K562 (cell line): ENCODE measurements around the gene RPL7A.

ENCODE experiments used
- ESRRA ChIP-seq: fragments of 450-650 bp; IDR thresholded peaks from 2 replicates; pipeline ENCODE4 v1.6.1; 2014; ENCODE audit warnings: low read depth, mild to moderate bottlenecking, moderate library complexity, borderline replicate concordance
- EZH2 ChIP-seq: IDR thresholded peaks from 2 replicates; pipeline ENCODE4 v1.6.1; 2012; ENCODE audit warnings: low read depth, mild to moderate bottlenecking, inconsistent platforms, low read length, borderline replicate concordance

DNA sequence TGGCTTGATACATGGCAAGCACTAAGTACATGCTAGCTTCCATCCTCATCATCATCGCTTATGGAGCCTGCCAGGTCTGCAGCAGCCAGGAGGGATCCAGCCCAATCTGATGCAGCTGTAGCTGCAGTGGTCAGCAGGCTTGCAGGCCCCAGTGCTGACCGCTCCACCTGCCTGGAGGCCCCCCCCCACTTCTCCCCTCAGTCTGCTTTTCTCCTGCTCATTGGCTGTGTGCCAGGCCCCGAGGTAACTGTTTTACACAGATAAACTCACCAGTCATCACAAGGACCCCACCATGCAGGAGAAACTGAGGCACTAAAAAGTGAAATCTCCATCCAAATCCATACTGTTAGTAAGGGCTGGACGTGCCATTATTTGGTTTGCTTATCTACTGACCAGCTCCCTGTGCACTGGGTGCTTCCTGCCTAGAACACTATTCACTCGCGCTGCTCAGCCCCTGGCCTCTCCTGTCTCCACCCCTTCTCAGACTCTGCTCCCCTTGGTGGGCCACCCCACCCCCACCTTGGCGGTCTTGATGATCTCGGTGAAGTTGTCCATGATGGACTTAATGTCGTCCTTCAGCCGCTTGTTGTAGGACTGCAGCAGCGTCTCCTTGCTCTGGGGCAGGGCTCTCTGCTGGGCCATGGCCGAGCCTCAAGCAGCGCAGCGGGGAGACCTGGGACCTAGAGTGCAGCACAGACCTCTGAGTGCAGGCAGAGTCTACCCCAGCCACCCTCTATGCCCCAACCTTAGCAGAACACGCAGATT lies 1.8 kb upstream of the RPL7A start:
- TF ChIP-seq EZH2 = no peak
- no peak for TF ChIP-seq ESRRA
